ENCODE results near the gene UBAP1. TPM values are rescaled to one million over a fixed set of nuclear protein-coding genes. Genes with fewer than 3 reads are reported as not detected.
"Not testable (repeated sequence)": the region's sequence is repeated elsewhere in the genome, so short reads cannot be mapped to it uniquely, and the experiment has no call there.

The UBAP1 gene
- total RNA-seq, 1 donor from 2014 or later: 28.4 TPM

GRCh38 chr9:34267660-34268059, 88.8 kb downstream of the UBAP1 start:
- DNase-seq: no peak
- no peaks in the 10 kb centered on the region for H3K36me3 Mint-ChIP-seq (ENCODE audit: unreplicated experiment)
- H3K27me3 Mint-ChIP-seq (ENCODE audit: unreplicated experiment): no peaks in the 10 kb centered on the region
- no peak overlapping the region for H3K27ac Mint-ChIP-seq (ENCODE audit: unreplicated experiment)
- TF ChIP-seq CTCF (IDR thresholded peaks at IDR 0.05; ENCODE audit: partially characterized antibody, unreplicated experiment): no peak
- H3K4me1 Mint-ChIP-seq (ENCODE audit: low read depth, unreplicated experiment): no peaks in the 10 kb centered on the region
- no peaks in the 10 kb centered on the region for H3K9me3 Mint-ChIP-seq (ENCODE audit: unreplicated experiment)
- no peak overlapping the region for H3K4me3 Mint-ChIP-seq (ENCODE audit: unreplicated experiment)

GRCh38 chr9:34271265-34272006, 92.6 kb downstream of the UBAP1 start:
- Mint-ChIP-seq H3K4me1 (ENCODE audit: low read depth, unreplicated experiment) (no peaks in the 10 kb centered on the region), H3K27me3 (ENCODE audit: unreplicated experiment) (no peaks in the 10 kb centered on the region), H3K36me3 (ENCODE audit: unreplicated experiment) (no peaks in the 10 kb centered on the region), H3K4me3 (ENCODE audit: unreplicated experiment) (no peak overlapping the region), H3K9me3 (ENCODE audit: unreplicated experiment) (peaks cover 2% of the 10 kb centered on the region), H3K27ac (ENCODE audit: unreplicated experiment) (no peak overlapping the region)
- DNase-seq: no peak
- no peak for TF ChIP-seq CTCF (IDR thresholded peaks at IDR 0.05; ENCODE audit: partially characterized antibody, unreplicated experiment)

DNA sequence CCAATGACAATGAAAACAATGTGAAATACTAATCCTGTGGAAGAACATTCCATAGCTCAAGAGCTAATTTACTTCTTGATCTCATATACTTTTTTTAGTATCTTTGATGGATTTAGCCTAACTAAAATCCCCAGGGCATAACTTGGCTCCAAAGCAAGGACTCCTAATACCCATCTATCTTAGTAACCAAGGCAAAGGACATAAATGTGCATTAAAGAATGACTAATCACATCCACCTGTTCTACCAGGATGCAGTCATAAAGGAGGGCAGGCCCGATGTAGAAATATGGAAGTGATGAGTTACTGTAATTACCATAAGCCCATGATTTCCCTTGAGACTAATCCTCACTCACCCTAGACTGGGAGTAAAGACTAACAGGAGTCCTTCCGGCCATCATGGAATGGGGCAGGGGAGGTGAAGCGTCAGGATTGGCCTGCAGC, 93.3 kb downstream of the UBAP1 start:
- Mint-ChIP-seq H3K36me3 (ENCODE audit: unreplicated experiment) (no peaks in the 10 kb centered on the region), H3K4me1 (ENCODE audit: low read depth, unreplicated experiment) (no peaks in the 10 kb centered on the region), H3K27ac (ENCODE audit: unreplicated experiment) (no peak overlapping the region), H3K27me3 (ENCODE audit: unreplicated experiment) (no peaks in the 10 kb centered on the region), H3K4me3 (ENCODE audit: unreplicated experiment) (no peak overlapping the region), H3K9me3 (ENCODE audit: unreplicated experiment) (peaks cover 2% of the 10 kb centered on the region)
- TF ChIP-seq CTCF (IDR thresholded peaks at IDR 0.05; ENCODE audit: partially characterized antibody, unreplicated experiment): no peak
- DNase-seq: no peak

GRCh38 chr9:34273588-34273987, 94.7 kb downstream of the UBAP1 start:
- not testable (repeated sequence) for H3K36me3 Mint-ChIP-seq (ENCODE audit: unreplicated experiment); H3K27me3 Mint-ChIP-seq (ENCODE audit: unreplicated experiment); H3K4me1 Mint-ChIP-seq (ENCODE audit: low read depth, unreplicated experiment); H3K9me3 Mint-ChIP-seq (ENCODE audit: unreplicated experiment); DNase-seq; H3K27ac Mint-ChIP-seq (ENCODE audit: unreplicated experiment); H3K4me3 Mint-ChIP-seq (ENCODE audit: unreplicated experiment)

DNA sequence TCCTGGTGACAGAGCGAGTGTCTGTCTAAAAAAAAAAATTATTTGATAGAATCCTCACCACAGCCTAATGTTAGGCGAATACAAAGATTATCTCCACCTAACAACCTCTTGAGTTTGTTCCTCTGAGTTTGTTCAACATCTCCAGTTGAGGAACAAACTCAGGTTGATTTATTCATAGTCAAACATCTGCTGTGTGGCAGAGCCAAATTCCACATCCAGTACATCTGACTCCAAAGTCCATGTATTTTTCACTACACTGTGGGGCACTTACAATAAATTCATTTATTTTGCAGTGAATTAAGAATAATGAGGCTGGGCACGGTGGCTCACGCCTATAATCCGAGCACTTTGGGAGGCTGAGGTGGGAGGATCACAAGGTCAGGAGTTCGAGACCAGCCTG, 97.0 kb downstream of the UBAP1 start:
- DNase-seq: no peak
- Mint-ChIP-seq H3K4me3 (ENCODE audit: unreplicated experiment) (no peak overlapping the region), H3K9me3 (ENCODE audit: unreplicated experiment) (peaks cover 2% of the 10 kb centered on the region), H3K27me3 (ENCODE audit: unreplicated experiment) (no peaks in the 10 kb centered on the region), H3K27ac (ENCODE audit: unreplicated experiment) (no peak overlapping the region), H3K36me3 (ENCODE audit: unreplicated experiment) (no peaks in the 10 kb centered on the region), H3K4me1 (ENCODE audit: low read depth, unreplicated experiment) (no peaks in the 10 kb centered on the region)
- no peak for TF ChIP-seq CTCF (IDR thresholded peaks at IDR 0.05; ENCODE audit: partially characterized antibody, unreplicated experiment)
